Naive B cell (primary cell): Measurements from ENCODE around the gene CXorf58. TPM values are rescaled to one million over a fixed set of nuclear protein-coding genes. Genes with fewer than 3 reads are reported as not detected.
A peak's percentile ranks its signal among the peaks of the same experiment; 100 is the strongest.
"Not testable (repeated sequence)": the region's sequence is repeated elsewhere in the genome, so short reads cannot be mapped to it uniquely, and the experiment has no call there.

Source experiments
- ATAC-seq, 2 donors: fragments of 150-1000 bp; cut with Tn5 transposase; 2 replicates each; pipeline ENCODE4 v1.10.0; 2021; ENCODE audit warnings: low read depth in 2 of 2, mild to moderate bottlenecking in 2 of 2, moderate library complexity in 2 of 2
- DNase-seq: peaks from one replicate; pipeline ENCODE4 v3.0.0; 2022
- H3K27ac Mint-ChIP-seq, 6 donors: one replicate each; pipeline ENCODE4 v1.8.0; 2020 to 2022; ENCODE audit warnings: mild to moderate bottlenecking in 6 of 6, mixed read lengths in 6 of 6, moderate library complexity in 5 of 6, inconsistent platforms in 2 of 6
- H3K27me3 Mint-ChIP-seq, 3 donors: one replicate each; pipeline ENCODE4 v1.8.0; 2021 to 2022; ENCODE audit warnings: mixed read lengths in 3 of 3, mild to moderate bottlenecking in 1 of 3
- H3K36me3 Mint-ChIP-seq, 2 donors: one replicate each; pipeline ENCODE4 v1.8.0; 2020 to 2022; ENCODE audit warnings: mixed read lengths in 2 of 2, inconsistent platforms in 1 of 2, mild to moderate bottlenecking in 1 of 2
- H3K4me1 Mint-ChIP-seq, 3 donors: one replicate each; pipeline ENCODE4 v1.8.0; 2020 to 2022; ENCODE audit warnings: mixed read lengths in 3 of 3, inconsistent platforms in 1 of 3, mild to moderate bottlenecking in 1 of 3, moderate library complexity in 1 of 3
- H3K4me3 Mint-ChIP-seq, 8 donors: one replicate each; pipeline ENCODE4 v1.8.0; 2020 to 2022; ENCODE audit warnings: mild to moderate bottlenecking in 8 of 8, mixed read lengths in 8 of 8, moderate library complexity in 8 of 8, inconsistent platforms in 2 of 8
- H3K9me3 Mint-ChIP-seq, 7 donors: one replicate each; pipeline ENCODE4 v1.8.0; 2020 to 2022; ENCODE audit warnings: mixed read lengths in 7 of 7, mild to moderate bottlenecking in 5 of 7, inconsistent platforms in 2 of 7, moderate library complexity in 1 of 7
- polyA plus RNA-seq, 6 donors: library from polyadenylated mRNA; unstranded; fragments of 300-500 nt; fragmentation: Illumina TruSeq; gene quantifications; one replicate each; pipeline ENCODE4 v1.2.3, GENCODE V29; 2021; ENCODE audit warnings: low read depth in 6 of 6

The CXorf58 gene, protein sequence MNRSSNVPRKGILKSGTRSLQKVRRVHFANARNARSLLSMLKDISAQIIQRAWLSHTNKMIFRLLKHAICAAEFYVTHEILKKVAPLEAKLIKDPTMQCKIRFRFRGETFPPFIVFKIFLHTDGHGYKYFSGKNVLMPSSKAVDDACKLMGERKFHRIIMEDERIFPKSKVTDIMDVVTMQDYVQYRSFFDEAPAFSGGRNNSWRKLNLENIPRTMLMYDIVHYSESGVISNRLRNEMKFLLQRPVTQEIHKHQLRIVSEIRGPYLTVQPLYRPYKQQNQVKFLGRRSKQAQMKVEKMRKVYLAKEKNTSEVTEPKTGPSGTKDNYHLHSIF
- under 1 TPM in 3 of 6 donors, not detected in 3; 0.17 to 0.37 (median 0.34) TPM for polyA plus RNA-seq

DNA sequence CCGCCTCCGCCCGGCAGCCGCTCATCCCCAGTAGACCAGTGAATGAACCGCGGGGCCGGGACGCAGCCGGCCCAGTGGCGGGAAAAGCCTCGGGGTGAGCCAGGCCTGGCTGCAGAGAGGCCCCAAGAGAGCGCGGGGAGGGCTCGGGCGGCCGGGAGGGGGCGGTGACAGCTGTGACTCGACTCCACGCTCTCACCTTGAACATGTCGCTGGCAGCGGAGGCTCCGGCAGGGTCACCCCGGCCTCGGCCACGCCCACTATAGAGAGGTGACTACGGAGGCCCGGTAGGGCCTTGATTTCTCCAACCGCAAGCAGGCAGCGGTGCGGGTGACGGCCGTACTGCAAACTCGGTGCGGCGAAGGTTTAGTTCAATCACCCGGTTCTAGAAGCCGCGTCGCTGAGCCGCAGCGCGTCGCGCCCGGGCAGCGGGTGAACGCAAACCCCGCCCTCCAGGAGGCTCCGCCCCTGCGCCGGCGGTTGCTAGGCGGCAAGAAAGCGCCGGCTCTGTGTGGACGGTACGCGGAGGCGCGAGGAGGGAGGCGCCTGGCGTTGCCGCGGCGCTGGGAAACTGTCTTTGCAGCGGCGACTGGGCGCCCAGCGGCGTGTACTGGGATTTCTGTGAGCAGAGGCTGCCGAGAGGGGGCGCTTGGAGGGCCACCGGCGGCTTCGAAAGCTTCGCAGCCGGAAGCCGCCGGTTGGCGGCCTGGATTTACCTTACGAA is at the start of gene CXorf58, which contains the start of gene APOO:
Gene CXorf58, plus strand, starts transcription at position 509 of the 721 bp plus-strand sequence. CDS start 2,297 bp downstream, outside the sequence.
Gene APOO, minus strand, starts transcription at position 441 of the 721 bp plus-strand sequence. Its CDS starts 236 bp downstream, at position 205.
- H3K36me3 Mint-ChIP-seq = no peaks in the 10 kb centered on the region
- DNase-seq = peak; percentile 91
- H3K27me3 Mint-ChIP-seq = no peaks in the 10 kb centered on the region
- peak; percentile 87 to 88 for ATAC-seq
- H3K4me3 Mint-ChIP-seq = peak within 1 kb of the TSS; percentile 73 to 93 (median 88)
- H3K4me1 Mint-ChIP-seq = peaks cover 5 to 6% (median 6%) of the 10 kb centered on the region in 3 donors
- peak within 1 kb of the TSS; percentile 78 to 96 (median 95) for H3K27ac Mint-ChIP-seq
- H3K9me3 Mint-ChIP-seq = no peaks in the 10 kb centered on the region

DNA sequence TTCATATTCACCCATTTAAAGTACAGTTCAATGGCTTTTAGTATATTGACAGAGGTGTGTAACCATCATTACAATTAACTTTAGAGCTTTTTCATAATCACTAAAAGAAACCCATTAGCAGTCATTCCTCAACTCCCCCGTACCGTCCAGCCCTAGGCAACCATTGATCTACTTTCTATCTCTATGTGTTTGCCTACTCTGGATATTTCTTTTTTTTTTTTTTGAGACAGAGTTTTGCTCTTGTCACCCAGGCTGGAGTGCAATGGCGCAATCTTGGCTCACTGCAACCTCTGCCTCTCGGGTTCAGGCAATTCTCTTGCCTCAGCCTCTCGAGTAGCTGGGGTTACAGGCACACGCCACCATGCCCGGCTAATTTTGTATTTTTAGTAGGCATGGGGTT is 48.6 kb upstream of the CXorf58 start:
- H3K4me3 Mint-ChIP-seq, ATAC-seq, H3K27me3 Mint-ChIP-seq, DNase-seq, H3K4me1 Mint-ChIP-seq, H3K9me3 Mint-ChIP-seq: not testable (repeated sequence)
- H3K36me3 Mint-ChIP-seq = peaks cover 0 to 14% of the 10 kb centered on the region in 2 donors
- H3K27ac Mint-ChIP-seq = peak overlapping the region in 1 of 6 donors; percentile 21

DNA sequence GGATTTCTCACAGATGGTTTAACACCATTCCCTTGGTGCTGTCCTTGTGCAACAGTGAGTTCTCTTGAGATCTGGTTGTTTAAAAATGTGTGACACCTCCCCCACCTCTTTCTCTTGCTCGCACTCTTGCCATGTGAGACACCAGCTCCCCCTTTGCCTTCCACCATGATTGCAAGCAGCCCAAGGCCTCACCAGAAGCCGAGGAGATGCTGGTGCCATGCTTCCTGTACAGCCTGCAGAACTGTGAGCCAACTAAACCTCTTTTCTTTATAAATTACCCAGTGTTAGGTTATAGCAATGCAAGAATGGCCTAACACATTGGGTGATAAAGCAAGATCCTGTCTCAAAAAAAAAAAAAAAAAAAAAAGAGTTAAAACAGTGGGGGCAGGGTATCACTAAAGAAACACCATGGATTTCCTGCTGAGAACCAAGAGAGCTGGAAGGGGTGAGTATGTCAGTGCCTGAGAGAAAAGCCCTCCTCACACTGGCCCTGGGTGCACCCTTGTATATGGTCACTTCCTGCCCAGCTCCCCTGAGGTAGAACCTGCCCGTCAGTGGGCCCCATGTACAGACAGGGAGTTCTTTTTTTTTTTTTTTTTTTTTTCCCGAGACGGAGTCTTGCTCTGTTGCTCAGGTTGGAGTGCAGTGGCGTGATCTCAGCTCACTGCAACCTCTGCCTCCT is 46.5 kb upstream of the CXorf58 start:
- H3K27ac Mint-ChIP-seq = no peak overlapping the region
- ATAC-seq = peak in 1 of 2 donors; percentile 52
- H3K4me1 Mint-ChIP-seq = peaks cover 0 to 5% (median 2%) of the 10 kb centered on the region in 3 donors
- peaks cover 0 to 3% (median 0%) of the 10 kb centered on the region in 7 donors for H3K9me3 Mint-ChIP-seq
- no peaks in the 10 kb centered on the region for H3K27me3 Mint-ChIP-seq
- H3K36me3 Mint-ChIP-seq = peaks cover 0 to 14% of the 10 kb centered on the region in 2 donors
- no peak overlapping the region for H3K4me3 Mint-ChIP-seq
- no peak for DNase-seq

DNA sequence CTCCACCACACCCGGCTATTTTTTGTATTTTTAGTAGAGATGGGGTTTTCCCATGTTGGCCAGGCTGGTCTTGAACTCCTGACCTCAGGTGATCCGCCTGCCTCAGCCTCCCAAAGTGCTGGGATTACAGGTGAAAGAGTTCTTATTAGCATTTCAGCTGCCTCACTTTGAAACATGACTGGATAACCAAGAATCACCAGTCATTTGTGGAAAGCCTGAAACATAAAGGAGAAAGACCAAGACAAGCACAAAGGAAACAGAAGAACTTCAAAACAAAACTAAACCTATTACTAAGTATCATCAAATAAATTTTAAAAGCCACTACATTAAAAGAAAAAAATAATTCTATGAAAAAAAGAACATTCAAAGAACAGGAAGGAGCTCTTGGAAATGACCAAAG is 45.9 kb upstream of the CXorf58 start:
- DNase-seq, H3K27me3 Mint-ChIP-seq, ATAC-seq, H3K4me3 Mint-ChIP-seq, H3K4me1 Mint-ChIP-seq, H3K9me3 Mint-ChIP-seq: not testable (repeated sequence)
- H3K36me3 Mint-ChIP-seq = peaks cover 0 to 14% of the 10 kb centered on the region in 2 donors
- H3K27ac Mint-ChIP-seq = peak overlapping the region in 1 of 6 donors; percentile 59

DNA sequence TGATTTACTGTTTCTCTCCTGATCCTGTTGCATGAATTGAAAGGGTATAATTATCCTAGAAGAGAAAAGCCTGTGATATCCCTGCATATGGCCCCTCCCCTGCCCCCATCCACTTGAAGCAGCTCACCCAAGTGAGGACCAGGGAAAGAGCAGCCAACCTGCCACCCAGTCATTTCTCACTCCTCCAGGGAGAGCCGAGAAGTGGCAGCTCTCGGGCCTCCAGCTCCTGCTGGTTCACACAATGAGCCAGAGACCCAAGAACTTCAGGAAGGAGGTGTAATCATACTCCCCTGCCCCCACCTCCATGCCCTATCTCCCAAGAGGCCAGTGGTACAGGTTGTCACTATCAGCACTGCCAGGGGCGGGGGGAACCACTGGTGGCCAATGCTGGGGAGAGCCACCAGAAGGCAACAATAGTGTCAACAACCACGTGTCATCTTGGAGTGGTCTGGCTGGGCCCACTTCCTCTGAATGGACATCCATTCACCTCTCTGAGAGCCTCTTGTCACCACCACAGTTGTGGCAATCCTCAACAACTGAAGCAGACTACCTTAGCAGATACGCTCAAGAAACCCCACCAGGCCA is 43.0 kb upstream of the CXorf58 start:
- Mint-ChIP-seq H3K9me3 (peaks cover 0 to 3% (median 0%) of the 10 kb centered on the region in 7 donors), H3K27me3 (no peaks in the 10 kb centered on the region), H3K27ac (no peak overlapping the region), H3K4me1 (peaks cover 0 to 5% (median 2%) of the 10 kb centered on the region in 3 donors), H3K4me3 (peak overlapping the region in 1 of 8 donors; percentile 16), H3K36me3 (peaks cover 0 to 14% of the 10 kb centered on the region in 2 donors)
- DNase-seq = no peak
- no peak for ATAC-seq

DNA sequence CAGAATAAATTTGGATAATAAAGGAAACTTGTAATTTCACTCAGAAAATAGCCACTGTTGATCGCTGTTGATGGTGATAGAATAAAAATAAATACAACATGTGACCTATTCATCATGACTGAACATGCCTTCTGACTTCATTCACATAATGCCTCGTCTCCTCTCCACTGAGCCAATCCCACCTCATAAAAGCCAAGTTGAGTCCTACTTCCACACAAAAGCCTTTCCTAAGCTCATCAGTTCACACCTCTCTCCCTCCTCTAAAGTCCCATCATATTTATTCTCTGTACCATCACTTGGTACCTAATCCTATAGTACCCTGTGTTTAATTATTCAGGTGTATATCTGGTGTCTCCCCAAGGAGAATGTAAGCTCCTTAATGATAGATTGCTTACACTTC is 37.8 kb upstream of the CXorf58 start:
- peaks cover 0 to 6% (median 0%) of the 10 kb centered on the region in 7 donors for H3K9me3 Mint-ChIP-seq
- no peaks in the 10 kb centered on the region for H3K4me1 Mint-ChIP-seq
- peaks cover 5 to 8% of the 10 kb centered on the region in 2 donors for H3K36me3 Mint-ChIP-seq
- ATAC-seq (no peak), DNase-seq (no peak)
- no peak overlapping the region for H3K4me3 Mint-ChIP-seq
- no peak overlapping the region for H3K27ac Mint-ChIP-seq
- no peaks in the 10 kb centered on the region for H3K27me3 Mint-ChIP-seq

DNA sequence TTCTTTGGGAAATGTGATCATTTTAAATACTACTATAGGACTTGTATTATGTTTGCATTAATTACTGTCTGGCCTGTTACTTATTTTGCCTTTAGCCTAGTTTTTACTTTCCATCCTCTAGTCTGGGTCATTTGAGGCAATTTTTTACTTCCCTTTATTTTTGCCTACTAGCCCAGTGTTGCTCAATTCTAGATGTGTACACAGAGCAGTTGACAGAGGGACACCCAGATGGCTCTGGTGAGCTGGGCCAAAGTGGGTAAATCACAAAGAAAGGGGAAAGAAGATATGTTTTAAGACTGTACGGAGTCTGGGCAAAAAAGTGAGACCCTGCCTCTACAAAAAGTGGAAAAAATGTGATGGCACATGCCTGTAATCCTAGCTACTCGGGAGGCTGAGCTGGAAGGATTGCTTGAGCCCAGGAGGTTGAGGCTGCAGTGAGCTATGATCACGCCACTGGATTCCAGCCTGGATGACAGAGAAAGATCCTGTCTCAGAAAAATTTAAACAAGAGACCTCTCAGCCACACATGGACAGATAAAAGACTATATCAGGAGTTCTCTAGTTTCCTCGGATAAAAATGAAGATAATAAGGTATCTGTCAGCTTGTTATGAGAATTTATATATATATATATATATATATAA is 35.8 kb upstream of the CXorf58 start:
- ATAC-seq (no peak), DNase-seq (no peak)
- H3K27me3 Mint-ChIP-seq = no peaks in the 10 kb centered on the region
- H3K4me3 Mint-ChIP-seq = no peak overlapping the region
- no peaks in the 10 kb centered on the region for H3K4me1 Mint-ChIP-seq
- peaks cover 5 to 8% of the 10 kb centered on the region in 2 donors for H3K36me3 Mint-ChIP-seq
- H3K9me3 Mint-ChIP-seq = peaks cover 0 to 6% (median 0%) of the 10 kb centered on the region in 7 donors
- H3K27ac Mint-ChIP-seq = peak overlapping the region in 2 of 6 donors; percentile 15 to 54

DNA sequence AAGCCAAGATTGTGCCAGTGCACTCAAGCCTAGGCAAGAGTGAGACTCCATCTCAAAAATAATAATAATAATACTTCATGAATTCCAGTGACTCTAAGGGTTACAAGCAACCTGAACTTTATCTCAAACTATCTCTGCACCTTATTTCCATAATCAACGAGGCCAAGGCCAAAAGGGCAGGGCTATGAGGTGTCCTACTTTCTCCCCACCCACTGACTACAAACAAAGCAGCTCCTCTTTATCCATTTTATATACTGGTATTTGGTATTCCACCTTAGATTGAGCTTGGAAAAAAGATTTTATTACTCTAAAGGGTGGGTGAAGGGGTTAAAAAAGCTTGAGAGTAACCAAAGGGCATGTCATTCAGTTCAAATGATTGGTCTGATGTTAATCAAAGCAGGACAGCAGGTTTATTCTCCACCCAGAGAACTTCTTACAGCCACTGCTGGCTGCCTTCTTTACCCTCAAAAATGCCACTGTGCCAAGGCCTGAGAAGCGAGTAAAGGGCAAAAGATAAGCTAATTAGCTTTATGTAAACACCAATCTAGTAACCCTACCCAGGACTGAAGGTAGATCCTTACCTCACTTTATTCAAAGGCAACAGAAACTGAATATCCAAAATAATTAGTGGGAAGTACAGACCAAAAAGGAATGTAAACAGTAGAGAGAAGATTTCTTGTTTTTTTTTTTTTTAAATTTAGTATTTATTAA is 28.3 kb upstream of the CXorf58 start:
- Mint-ChIP-seq H3K9me3 (no peaks in the 10 kb centered on the region), H3K27me3 (no peaks in the 10 kb centered on the region), H3K36me3 (no peaks in the 10 kb centered on the region), H3K4me3 (no peak overlapping the region), H3K27ac (no peak overlapping the region), H3K4me1 (no peaks in the 10 kb centered on the region)
- ATAC-seq = no peak
- DNase-seq = no peak

DNA sequence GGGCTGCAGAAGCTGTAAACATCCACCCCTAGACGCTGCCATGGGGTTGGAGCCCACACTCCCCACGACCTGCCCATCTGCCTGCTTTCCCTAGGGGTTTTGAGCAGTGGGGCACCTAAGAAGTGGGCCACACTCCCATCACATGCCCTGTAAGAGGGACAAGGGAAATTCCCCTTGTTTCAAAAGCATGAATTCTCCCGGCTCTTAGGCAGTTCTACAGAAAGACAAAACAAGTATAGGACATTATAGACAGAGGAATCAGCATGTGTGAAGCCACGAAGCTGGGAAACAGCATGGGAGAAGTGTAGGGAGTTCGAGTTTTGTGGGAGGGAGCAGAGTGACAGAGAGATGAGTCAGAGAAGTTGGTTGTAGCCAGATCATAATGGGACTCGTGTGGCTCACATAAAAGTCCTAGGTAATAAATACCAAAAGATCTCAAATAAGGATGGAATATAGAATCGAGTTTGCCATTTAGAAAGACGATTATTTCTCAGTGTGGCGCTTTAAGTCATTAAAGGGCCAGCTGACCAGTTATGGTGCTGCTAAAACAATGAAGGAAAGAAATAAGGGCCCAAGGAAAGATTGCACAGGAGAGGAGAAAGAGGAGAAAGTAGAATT is 24.0 kb upstream of the CXorf58 start:
- Mint-ChIP-seq H3K27me3 (no peaks in the 10 kb centered on the region), H3K4me3 (no peak overlapping the region), H3K4me1 (no peaks in the 10 kb centered on the region), H3K9me3 (no peaks in the 10 kb centered on the region), H3K36me3 (no peaks in the 10 kb centered on the region), H3K27ac (no peak overlapping the region)
- ATAC-seq = no peak
- no peak for DNase-seq

DNA sequence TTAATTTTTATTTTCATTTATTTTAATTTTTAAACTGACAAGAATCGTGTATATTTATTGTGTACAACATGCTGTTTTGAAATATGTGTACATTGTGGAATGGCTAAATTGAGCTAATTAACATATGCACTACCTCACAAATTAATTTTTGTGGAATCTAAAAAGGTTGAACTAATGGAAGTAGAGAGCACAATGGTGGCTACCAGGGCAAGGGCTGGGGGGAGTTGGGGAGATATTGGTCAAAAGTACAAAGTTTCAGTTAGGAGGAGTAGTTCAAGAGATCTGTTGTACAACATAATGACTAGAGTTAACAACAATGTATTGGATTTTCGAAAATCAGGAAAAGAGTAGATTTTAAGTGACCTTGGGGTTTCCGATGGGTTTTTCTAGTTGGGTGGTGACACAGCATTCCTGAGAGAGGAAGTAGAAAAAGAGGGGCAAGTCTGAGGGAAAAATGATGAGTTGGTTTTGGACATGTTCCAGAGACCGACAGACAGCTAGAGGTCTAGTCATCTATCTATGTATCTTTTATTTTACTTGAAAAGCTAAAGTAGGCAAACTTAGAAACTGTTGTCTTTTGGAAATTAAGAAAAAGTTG is 23.3 kb upstream of the CXorf58 start:
- Mint-ChIP-seq H3K4me3 (no peak overlapping the region), H3K36me3 (no peaks in the 10 kb centered on the region), H3K4me1 (no peaks in the 10 kb centered on the region), H3K27me3 (no peaks in the 10 kb centered on the region), H3K9me3 (no peaks in the 10 kb centered on the region), H3K27ac (peak overlapping the region in 2 of 6 donors; percentile 30 to 68)
- ATAC-seq = no peak
- DNase-seq = no peak

DNA sequence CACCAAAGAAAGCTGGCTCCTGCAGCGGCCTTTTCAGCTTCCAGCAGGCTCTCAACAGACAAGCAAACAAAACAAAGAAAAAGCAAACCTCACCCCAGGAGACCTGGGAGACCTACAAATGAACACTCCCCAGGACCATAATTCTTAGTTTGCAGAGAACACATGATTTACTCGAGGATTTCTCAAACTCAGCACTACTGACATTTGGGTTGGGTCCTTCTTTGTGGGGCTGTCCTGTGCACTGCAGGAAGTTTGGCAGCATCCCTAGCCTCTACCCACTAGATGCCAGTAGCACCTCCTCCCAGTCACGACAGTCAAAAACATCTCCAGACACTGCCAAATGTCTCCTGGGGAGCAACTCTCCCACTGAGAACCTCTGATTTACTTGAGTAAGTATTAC is 22.0 kb upstream of the CXorf58 start:
- Mint-ChIP-seq H3K27ac (no peak overlapping the region), H3K27me3 (no peaks in the 10 kb centered on the region), H3K36me3 (no peaks in the 10 kb centered on the region), H3K4me1 (no peaks in the 10 kb centered on the region), H3K9me3 (no peaks in the 10 kb centered on the region), H3K4me3 (no peak overlapping the region)
- DNase-seq (no peak), ATAC-seq (no peak)

DNA sequence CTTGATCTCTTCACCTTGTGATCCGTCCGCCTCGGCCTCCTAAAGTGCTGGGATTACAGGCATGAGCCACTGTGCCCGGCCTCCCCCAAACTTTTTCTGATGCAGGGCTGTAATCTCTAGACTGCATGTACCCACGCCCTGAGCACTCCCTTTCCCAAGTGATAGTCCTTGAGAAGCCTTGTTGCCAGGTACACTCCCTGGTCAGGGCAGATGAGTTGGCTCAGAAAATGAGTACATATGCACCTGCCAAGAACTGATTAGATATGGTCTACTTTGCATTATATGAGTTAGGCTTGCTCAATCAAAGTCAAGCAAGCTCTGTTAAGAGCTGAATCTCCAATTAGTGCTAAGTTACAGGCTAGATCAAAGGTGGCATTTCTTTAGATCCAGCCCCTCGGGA is 20.4 kb upstream of the CXorf58 start:
- DNase-seq (no peak), ATAC-seq (no peak)
- H3K27me3 Mint-ChIP-seq = no peaks in the 10 kb centered on the region
- no peaks in the 10 kb centered on the region for H3K4me1 Mint-ChIP-seq
- H3K36me3 Mint-ChIP-seq = no peaks in the 10 kb centered on the region
- no peaks in the 10 kb centered on the region for H3K9me3 Mint-ChIP-seq
- no peak overlapping the region for H3K27ac Mint-ChIP-seq
- H3K4me3 Mint-ChIP-seq = no peak overlapping the region
